ENCODE data around the gene FBN1.

DNA sequence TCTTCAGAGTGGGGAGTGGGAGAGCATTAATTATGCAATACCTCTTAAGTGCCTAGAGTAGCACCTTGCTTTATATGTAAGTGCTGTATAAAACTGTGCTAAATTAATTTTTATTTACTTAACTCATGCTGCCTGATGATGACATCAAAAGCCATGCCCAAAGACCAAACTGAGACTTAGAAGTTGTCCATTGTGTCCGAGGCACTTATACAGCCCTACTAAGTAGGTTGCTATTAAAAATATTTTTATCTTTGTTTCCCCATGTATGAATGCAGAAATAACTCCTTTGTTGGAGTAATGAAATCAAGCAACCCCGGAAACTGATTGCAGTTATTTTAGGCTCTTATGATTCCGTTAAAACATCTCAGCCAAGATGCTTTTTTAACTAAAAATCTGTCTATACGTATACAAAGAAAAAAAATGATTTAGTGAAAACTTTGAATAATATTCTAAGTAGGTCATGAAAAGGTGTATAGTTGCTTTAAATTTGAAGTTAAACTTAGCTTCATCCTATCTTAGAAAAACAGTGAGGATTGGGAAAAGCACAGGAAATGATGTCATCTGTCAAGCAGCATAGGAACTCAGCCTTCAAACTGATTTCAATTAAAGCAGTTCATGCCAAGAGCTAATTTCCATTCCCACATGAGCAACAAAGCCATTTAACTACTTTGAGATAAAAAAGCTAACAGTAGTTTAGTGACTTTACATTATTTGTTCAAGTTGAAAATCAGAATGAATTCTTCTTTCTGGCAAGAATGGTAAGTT, 43.0 kb downstream of the FBN1 start:
- TF ChIP-seq, protein P1, sequence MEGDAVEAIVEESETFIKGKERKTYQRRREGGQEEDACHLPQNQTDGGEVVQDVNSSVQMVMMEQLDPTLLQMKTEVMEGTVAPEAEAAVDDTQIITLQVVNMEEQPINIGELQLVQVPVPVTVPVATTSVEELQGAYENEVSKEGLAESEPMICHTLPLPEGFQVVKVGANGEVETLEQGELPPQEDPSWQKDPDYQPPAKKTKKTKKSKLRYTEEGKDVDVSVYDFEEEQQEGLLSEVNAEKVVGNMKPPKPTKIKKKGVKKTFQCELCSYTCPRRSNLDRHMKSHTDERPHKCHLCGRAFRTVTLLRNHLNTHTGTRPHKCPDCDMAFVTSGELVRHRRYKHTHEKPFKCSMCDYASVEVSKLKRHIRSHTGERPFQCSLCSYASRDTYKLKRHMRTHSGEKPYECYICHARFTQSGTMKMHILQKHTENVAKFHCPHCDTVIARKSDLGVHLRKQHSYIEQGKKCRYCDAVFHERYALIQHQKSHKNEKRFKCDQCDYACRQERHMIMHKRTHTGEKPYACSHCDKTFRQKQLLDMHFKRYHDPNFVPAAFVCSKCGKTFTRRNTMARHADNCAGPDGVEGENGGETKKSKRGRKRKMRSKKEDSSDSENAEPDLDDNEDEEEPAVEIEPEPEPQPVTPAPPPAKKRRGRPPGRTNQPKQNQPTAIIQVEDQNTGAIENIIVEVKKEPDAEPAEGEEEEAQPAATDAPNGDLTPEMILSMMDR (IDR thresholded peaks at IDR 0.05) = no peak
- no peak for TF ChIP-seq POLR2A (IDR thresholded peaks at IDR 0.05)
- TF ChIP-seq EP300 (IDR thresholded peaks at IDR 0.05) = no peak
- peak; percentile 36 for TF ChIP-seq POLR2AphosphoS5 (IDR thresholded peaks at IDR 0.05)
